ENCODE results near the gene KDM6B.

Gene KDM6B

GRCh38 chr17:7835814-7836595, 2.0 kb downstream of the KDM6B start (continued):
- TF ChIP-seq ZNF747 (tag by site-specific recombination; IDR thresholded peaks at IDR 0.05) (no peak), ZNF501 (tag by site-specific recombination; IDR thresholded peaks at IDR 0.05) (no peak; the same call in 1 of the 2 replicates)

- no peaks in the 10 kb centered on the region for H3K9me3 ChIP-seq (ENCODE audit: control insufficient read depth, insufficient read depth, low read depth, low read length)
- H3K4me3 ChIP-seq (ENCODE audit: low read depth, low read length): peak overlapping the region; percentile 60
- peaks cover 0 to 7% of the 10 kb centered on the region in 2 experiments; a peak in 1 of 3 replicates for H3K36me3 ChIP-seq (ENCODE audit: control insufficient read depth in 2 of 2, insufficient read depth in 1 of 2, low read length in 2 of 2)
- H3K4me1 ChIP-seq (ENCODE audit: control insufficient read depth, insufficient read depth, low read length): peaks cover 32% of the 10 kb centered on the region
- POLR2A ChIA-PET: interaction anchor here (0.6 to 6.1 kb wide), 9 partner anchors 7 to 557 kb away, joined by 3 to 56 read pairs (median 8); partner anchors contain the start of genes CYB5D1, NAA38, TMEM88 and TP53
- peak overlapping the region; percentile 100 for H3K27ac ChIP-seq (ENCODE audit: extremely low read depth, low read depth, low read length)
- CTCF ChIA-PET: interaction anchor here (0.6 to 2.5 kb wide), 11 partner anchors 12 to 441 kb away, joined by 3 to 16 read pairs (median 4); partner anchors contain the start of gene NAA38
- no peak for TF ChIP-seq HOXA7 (CRISPR knock-in tag; IDR thresholded peaks at IDR 0.05; ENCODE audit: borderline replicate concordance)
- peak; percentile 93 for TF ChIP-seq ZNF2 (tag by site-specific recombination; IDR thresholded peaks at IDR 0.05)
- TF ChIP-seq, protein P1, sequence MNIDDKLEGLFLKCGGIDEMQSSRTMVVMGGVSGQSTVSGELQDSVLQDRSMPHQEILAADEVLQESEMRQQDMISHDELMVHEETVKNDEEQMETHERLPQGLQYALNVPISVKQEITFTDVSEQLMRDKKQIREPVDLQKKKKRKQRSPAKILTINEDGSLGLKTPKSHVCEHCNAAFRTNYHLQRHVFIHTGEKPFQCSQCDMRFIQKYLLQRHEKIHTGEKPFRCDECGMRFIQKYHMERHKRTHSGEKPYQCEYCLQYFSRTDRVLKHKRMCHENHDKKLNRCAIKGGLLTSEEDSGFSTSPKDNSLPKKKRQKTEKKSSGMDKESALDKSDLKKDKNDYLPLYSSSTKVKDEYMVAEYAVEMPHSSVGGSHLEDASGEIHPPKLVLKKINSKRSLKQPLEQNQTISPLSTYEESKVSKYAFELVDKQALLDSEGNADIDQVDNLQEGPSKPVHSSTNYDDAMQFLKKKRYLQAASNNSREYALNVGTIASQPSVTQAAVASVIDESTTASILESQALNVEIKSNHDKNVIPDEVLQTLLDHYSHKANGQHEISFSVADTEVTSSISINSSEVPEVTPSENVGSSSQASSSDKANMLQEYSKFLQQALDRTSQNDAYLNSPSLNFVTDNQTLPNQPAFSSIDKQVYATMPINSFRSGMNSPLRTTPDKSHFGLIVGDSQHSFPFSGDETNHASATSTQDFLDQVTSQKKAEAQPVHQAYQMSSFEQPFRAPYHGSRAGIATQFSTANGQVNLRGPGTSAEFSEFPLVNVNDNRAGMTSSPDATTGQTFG (tag by site-specific recombination; IDR thresholded peaks at IDR 0.05; ENCODE audit: borderline replicate concordance): peak; percentile 99
- TF ChIP-seq SCRT2 (tag by site-specific recombination; IDR thresholded peaks at IDR 0.05): peak; percentile 96
- TF ChIP-seq ZNF670 (tag by site-specific recombination; IDR thresholded peaks at IDR 0.05; ENCODE audit: low read depth): no peak
- TF ChIP-seq ZNF211 (tag by site-specific recombination; IDR thresholded peaks at IDR 0.05; ENCODE audit: low read depth): no peak
- no peak for TF ChIP-seq ZNF473 (tag by site-specific recombination; IDR thresholded peaks at IDR 0.05)
- no peak for TF ChIP-seq ZNF776 (tag by site-specific recombination; IDR thresholded peaks at IDR 0.05; ENCODE audit: borderline replicate concordance)
- TF ChIP-seq ZNF791 (tag by site-specific recombination; IDR thresholded peaks at IDR 0.05): no peak
- TF ChIP-seq CTCF (tag by site-specific recombination; IDR thresholded peaks at IDR 0.05): no peak
- TF ChIP-seq ZNF394 (tag by site-specific recombination; IDR thresholded peaks at IDR 0.05; ENCODE audit: borderline replicate concordance): peak; percentile 85
- TF ChIP-seq, protein P2, sequence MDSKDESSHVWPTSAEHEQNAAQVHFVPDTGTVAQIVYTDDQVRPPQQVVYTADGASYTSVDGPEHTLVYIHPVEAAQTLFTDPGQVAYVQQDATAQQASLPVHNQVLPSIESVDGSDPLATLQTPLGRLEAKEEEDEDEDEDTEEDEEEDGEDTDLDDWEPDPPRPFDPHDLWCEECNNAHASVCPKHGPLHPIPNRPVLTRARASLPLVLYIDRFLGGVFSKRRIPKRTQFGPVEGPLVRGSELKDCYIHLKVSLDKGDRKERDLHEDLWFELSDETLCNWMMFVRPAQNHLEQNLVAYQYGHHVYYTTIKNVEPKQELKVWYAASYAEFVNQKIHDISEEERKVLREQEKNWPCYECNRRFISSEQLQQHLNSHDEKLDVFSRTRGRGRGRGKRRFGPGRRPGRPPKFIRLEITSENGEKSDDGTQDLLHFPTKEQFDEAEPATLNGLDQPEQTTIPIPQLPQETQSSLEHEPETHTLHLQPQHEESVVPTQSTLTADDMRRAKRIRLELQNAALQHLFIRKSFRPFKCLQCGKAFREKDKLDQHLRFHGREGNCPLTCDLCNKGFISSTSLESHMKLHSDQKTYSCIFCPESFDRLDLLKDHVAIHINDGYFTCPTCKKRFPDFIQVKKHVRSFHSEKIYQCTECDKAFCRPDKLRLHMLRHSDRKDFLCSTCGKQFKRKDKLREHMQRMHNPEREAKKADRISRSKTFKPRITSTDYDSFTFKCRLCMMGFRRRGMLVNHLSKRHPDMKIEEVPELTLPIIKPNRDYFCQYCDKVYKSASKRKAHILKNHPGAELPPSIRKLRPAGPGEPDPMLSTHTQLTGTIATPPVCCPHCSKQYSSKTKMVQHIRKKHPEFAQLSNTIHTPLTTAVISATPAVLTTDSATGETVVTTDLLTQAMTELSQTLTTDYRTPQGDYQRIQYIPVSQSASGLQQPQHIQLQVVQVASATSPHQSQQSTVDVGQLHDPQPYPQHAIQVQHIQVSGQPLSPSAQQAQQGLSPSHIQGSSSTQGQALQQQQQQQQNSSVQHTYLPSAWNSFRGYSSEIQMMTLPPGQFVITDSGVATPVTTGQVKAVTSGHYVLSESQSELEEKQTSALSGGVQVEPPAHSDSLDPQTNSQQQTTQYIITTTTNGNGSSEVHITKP (tag by site-specific recombination; IDR thresholded peaks at IDR 0.05): peak; percentile 97
- no peak for TF ChIP-seq ZNF175 (tag by site-specific recombination; IDR thresholded peaks at IDR 0.05)
- TF ChIP-seq, protein P3, sequence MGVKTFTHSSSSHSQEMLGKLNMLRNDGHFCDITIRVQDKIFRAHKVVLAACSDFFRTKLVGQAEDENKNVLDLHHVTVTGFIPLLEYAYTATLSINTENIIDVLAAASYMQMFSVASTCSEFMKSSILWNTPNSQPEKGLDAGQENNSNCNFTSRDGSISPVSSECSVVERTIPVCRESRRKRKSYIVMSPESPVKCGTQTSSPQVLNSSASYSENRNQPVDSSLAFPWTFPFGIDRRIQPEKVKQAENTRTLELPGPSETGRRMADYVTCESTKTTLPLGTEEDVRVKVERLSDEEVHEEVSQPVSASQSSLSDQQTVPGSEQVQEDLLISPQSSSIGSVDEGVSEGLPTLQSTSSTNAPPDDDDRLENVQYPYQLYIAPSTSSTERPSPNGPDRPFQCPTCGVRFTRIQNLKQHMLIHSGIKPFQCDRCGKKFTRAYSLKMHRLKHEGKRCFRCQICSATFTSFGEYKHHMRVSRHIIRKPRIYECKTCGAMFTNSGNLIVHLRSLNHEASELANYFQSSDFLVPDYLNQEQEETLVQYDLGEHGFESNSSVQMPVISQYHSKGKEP (tag by site-specific recombination; IDR thresholded peaks at IDR 0.05): peak; percentile 89
- TF ChIP-seq, protein P4, sequence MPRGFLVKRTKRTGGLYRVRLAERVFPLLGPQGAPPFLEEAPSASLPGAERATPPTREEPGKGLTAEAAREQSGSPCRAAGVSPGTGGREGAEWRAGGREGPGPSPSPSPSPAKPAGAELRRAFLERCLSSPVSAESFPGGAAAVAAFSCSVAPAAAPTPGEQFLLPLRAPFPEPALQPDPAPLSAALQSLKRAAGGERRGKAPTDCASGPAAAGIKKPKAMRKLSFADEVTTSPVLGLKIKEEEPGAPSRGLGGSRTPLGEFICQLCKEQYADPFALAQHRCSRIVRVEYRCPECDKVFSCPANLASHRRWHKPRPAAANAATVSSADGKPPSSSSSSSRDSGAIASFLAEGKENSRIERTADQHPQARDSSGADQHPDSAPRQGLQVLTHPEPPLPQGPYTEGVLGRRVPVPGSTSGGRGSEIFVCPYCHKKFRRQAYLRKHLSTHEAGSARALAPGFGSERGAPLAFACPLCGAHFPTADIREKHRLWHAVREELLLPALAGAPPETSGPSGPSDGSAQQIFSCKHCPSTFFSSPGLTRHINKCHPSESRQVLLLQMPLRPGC (tag by site-specific recombination; IDR thresholded peaks at IDR 0.05): peak; percentile 98
- no peak for TF ChIP-seq ZNF530 (tag by site-specific recombination; IDR thresholded peaks at IDR 0.05; ENCODE audit: low read depth)
- TF ChIP-seq ZNF10 (tag by site-specific recombination; IDR thresholded peaks at IDR 0.05): peak; percentile 71; the same call in 1 of the 2 replicates
- TF ChIP-seq ZBTB6 (tag by site-specific recombination; IDR thresholded peaks at IDR 0.05): peak; percentile 72; the same call in 1 of the 2 replicates
- no peak for TF ChIP-seq ZSCAN16 (tag by site-specific recombination; IDR thresholded peaks at IDR 0.05)
Measured at GRCh38 chr17:7836596-7837407, 2.8 kb downstream of the KDM6B start.
